Colon (tissue), 2 donors: ENCODE data around the gene LTBP1.

ENCODE experiments used
- FAIRE-seq: peaks from 2 replicates; lab custom pipeline; 2012; peaks lifted over from hg19 to GRCh38; lab: Jason Lieb, UNC
- donor health status: control.
- donor health status: control.

LTBP1 gene

DNA sequence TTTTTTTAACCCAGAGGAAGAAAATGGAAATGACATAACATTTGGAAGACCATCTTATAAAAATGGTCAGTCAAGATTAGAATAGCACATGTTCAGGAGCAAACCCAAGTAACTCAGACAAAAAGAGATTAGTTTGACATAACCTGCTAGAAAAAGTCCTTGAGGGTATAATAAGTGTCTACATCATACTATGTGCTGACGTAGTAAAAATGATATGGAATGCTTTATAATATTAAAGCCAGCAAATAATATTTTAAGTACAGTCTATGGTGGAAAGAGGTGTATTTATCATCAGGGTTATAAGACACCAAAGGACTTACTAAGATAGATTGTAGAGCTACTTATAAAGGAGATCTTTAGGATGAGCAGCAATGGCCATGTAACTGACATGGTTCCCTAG lies 169.0 kb downstream of the LTBP1 start:
- FAIRE-seq, result no peak

DNA sequence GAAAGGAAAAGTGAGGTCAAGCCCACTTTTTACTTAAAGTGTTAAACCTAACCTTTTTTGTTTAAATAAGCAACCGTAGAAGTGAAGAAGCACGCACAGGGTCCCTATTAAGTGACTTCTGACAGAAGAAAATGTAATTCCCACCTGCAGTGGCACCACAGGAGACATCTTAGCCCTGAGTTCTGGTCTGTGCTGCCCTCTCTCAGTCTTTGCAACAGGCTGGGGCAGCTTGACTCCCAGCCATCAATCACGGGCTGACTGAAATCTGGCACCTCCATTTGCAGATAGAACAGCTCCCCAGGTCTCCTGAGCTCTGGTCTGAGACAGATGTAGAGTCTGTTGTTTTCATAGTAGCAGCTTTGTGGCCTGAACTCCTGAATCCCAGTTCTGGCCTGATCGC lies 170.0 kb downstream of the LTBP1 start:
- no peak for FAIRE-seq

DNA sequence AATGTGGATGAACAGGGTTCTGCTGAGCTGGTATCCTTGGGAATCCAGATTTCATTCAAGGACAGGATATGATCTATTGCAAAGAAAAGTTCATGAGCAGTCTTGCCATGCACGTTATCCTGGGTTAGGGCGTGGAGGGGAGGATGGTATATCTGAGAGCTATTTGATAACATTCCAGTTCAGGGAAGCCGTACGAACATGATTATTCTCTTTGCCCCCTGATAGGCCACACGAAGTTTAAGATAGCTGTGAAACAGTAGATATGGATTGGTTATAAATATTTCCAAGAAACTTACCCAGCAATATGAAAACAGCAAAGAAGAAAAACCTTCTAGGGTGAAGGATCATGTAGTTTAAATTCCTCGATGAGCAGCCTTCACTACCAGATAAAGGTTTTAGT lies 171.9 kb downstream of the LTBP1 start:
- FAIRE-seq, result no peak

DNA sequence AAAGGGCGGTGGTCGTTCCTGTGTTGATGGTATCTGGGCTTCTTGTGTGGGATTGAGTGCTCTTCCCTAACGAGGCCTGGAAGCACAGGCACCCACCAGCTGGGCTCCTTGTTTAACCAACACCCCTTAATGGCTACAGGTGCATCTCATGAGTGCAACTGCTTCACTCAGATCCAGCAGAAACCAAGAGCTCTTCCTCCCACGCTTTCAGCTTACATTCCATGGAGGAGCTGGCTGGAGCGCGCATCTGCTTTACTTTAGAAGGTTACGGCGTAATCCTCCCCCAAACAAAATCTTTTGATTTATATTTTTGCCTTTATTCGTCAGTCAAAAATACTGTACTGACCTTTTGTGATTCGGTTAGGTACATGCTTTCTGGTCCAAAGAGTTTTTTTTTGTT lies 174.7 kb downstream of the LTBP1 start:
- no peak for FAIRE-seq

DNA sequence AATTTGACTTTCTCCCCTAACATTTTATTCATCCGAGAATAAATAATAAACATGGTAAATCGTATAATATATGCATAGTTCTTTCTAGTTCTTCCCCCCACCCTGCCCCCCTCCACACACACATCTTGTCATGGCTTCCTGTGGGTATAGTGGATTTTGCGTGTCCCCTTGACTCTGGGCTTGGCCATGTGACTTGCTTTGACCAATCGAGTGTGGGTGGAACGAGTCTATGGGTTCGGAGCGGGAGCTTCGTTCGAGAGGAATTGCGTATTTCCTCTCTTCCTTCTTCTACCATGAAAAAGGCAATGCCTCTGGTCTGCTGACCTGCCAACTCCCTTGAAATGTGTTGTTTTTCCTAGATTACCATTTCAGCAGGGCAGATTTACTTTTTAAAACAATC lies 175.2 kb downstream of the LTBP1 start:
- no peak for FAIRE-seq

DNA sequence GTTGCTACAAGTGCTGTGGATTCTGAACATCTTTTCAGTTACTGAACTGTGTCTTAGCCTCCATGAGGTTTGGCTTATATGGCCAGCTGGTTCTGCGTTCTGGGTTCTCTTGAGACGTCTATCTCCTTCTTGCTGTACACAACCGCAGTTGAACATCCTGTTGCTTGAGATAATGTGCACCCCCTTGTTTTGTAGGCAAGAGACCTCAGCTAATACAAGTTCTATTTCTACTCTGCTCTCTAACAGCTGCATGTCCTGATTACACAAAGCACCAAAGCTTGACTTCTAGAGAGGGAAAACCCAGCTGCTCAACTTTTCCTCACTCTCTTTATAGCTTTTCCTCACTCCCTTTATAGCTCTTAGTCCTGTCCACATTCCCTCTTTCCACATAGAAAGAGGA lies 176.0 kb downstream of the LTBP1 start:
- no peak for FAIRE-seq

DNA sequence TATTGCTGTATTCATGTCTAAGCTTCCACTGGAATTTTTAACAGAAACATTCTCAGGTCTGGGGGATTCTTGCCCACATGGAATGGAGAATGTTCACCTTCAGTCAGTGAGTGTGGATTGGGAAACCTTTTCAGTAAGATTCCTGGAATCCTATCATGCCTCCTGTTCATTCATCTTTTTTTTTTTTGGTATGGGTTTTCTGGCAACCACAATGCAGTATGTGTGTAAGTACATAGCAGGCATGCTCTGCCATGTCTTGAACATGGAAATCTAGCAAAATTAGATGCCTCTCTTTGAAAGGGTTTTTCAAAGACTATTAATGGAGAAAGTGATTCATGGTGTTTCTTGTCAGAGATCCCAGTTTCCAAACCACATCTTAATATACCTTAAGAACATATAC lies 176.5 kb downstream of the LTBP1 start:
- FAIRE-seq, result no peak

DNA sequence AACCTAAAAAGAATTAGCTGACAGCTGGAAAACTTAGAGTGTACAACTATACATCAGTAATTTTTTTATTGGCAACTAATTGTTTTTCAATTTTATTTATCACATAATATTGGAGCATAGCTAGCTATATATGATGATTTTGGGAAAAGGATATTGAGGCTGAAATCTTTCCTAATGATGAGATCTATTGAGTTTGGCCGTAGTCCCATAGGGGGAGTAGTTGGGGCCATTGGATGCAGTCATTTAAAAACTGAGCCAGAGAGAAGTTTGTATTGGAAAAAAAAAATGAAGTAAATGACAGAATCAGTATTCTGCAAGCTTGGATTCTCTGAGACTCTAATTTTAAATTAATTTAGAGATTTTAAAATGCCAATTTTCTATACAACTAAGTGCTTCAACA lies 179.8 kb downstream of the LTBP1 start:
- no peak for FAIRE-seq

DNA sequence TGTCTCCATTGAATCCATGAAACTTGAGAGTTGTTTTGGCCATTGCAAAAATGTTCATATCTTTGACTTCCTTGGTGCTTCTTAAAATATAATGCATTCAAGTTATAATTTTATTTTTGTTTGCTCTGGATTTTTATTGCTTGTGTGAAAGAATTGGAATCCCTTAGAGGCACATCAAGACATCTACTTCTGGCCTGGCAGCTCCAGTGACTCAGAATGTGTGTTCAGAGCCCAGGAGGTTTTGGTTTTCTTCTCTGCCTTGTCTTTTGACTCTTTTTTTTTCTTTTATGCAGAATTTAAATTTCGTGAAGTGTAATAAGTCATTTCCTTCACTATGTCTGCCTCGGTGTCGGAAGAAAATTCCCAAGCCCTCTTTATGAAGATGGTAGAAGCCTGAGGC lies 180.2 kb downstream of the LTBP1 start:
- no peak for FAIRE-seq

DNA sequence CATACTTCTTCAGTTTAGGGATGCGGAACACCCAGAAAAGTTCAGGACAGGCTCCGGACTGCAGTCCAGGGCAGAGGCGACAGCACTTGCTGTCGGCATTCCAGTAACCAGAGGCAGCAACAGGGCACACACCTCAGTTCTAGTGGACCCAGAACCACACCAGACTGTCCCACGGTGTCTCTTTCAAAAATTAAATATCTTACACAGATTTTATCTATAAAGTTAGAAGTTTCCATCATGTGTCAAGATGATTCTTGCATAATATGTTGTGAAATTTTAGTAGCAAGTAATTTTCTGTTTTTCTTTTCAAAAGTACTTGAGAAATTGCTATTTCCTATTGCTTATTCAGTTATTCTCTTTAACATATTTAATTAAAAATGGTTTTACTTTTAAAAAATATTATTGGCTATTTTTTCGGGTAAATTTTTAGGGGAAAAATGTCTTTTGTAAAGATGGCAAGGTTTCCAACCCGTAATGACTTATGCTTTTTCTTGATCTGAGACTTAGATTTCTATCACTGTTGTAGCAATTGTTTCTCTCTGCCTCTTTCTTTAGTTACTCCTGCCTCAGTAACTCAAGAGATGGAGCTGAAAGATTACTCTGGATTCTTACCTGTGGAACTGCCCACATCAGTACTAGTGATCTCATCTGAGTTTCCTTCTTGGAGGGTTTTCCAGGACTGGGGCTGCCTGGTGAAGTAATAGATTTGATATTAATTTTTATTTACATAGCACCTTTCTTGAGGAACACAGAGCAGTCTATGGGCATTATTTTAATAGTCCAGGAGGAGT lies 182.7 kb downstream of the LTBP1 start:
- FAIRE-seq, result no peak

DNA sequence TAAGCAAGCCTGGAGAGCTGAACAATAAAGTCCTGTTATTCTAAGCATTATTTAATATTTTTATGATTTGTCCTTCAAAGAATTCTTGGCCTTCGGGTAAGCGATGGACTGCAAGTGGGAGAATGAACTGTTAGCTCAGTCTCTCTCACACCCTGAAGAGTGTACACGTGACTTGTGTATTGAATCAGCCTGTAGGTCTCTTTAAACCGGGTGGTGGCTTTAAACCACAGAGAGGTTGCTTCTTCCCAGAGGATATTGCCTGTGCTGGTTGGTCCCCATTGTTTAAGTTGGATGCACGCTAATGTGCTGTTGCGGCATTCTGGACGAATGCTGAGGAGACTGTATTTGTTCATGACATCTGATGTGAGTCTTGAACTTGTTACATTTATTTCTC lies 183.3 kb downstream of the LTBP1 start:
- FAIRE-seq, result no peak

DNA sequence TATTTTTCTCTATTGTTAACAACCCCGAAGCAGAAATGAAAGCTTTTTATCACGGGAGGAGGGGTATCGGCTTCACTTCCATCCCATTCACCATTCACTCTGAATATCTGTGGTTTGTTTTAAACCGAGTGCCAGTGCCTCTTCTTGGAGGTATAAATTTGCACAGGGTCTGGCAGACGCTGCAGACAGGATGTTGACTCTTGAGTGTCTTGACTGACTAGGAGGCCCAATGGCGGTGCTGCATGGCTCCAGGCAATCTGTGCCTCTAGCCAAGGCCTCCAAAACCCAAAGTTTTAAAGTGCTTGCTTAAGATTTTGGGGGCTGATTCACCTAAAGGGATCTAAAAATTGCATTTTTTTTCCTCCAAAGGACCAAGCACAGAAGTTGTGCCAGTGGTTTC lies 183.8 kb downstream of the LTBP1 start:
- FAIRE-seq, result no peak

DNA sequence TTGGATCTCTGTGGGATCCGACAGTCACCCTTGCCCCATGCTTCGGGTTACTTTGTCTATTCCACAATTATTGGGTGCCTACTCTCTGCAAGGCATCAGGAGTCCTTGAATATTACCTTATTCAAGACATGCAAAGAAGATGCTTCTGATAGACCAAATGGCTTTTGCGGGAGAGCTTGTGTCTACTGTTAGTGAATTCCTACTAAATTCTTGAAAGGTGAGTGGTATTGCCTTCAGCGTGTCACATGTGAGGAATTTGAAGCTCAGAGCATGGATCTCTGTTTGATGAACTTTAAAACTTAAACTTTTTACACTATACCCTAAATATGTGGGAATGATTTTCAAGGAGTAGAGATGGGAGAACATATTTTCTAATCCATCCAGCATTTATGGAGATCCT lies 184.4 kb downstream of the LTBP1 start:
- no peak for FAIRE-seq

DNA sequence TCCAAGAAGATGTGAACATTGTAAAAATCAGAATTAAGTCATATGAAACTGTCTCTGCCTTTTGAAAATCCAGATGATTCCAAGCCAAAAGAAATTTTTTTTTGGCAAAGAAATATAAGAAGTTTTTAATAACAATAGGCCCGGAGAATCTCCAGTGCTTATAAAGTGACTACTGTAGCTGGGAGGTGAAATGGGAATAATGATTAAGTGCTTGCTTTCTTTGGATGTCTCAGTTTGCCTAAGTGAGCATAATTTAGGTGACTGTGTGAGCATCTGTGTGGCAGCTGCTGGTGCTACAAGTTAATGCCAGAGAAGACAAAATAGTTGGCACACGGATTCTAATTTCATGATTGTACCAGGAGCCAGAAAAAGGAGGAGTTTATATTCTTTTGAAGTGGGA lies 185.0 kb downstream of the LTBP1 start:
- no peak for FAIRE-seq

DNA sequence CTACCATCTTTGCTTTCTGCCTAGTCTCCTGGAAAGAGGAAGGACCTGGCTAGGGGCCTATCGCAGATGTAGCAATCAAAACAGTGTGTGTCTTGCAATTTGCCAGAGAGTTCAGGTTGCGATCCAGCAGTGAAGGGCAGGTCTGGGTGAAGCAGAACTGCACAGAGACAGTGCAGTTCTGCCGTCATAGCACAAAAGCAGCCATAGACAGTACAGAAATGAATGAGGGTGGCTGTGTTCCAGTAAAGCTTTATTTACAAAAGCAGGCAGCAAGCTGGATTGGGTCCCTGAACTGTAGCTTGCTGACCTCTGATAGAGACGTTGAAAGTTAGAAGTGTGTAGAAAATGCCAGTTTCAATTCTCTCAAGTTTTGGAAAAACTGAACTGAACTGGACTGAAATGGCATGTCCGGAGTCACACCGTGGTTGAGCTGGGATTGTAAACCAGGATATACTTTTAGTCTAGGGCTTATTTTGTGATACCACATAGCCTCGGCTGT lies 186.8 kb downstream of the LTBP1 start:
- no peak for FAIRE-seq

DNA sequence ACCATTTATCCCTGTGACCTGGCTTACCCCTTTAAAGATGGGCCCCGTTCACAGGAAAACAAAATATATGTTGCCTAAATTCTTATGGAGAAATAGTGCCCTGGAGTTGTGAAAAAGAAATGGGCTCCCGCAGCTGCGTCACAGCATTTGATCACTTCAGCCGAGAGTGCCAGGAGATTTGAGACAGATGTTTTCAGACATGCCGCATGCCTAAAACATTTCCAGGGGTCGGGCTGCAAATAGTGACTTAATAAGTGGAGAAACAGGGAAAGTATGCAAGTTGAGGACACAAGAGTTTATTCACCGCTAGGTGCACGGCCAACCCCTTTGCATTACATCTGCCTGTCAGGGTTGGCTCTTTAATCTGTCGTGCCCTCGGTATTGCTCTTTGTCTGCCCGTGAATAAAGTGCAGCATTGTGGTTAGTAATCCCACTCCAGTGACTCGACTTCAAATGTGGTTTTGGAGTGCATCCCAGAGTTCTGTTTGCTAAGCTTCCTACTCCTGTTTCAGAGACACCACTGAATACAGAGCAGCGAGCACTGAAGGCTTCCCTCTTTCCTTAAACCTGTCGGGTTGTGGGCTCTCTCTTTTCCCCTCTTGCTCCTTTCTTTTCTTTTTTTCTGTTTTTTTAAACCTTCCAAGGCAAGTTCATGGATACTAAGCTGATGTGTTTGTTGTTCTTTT lies 187.5 kb downstream of the LTBP1 start:
- no peak for FAIRE-seq

DNA sequence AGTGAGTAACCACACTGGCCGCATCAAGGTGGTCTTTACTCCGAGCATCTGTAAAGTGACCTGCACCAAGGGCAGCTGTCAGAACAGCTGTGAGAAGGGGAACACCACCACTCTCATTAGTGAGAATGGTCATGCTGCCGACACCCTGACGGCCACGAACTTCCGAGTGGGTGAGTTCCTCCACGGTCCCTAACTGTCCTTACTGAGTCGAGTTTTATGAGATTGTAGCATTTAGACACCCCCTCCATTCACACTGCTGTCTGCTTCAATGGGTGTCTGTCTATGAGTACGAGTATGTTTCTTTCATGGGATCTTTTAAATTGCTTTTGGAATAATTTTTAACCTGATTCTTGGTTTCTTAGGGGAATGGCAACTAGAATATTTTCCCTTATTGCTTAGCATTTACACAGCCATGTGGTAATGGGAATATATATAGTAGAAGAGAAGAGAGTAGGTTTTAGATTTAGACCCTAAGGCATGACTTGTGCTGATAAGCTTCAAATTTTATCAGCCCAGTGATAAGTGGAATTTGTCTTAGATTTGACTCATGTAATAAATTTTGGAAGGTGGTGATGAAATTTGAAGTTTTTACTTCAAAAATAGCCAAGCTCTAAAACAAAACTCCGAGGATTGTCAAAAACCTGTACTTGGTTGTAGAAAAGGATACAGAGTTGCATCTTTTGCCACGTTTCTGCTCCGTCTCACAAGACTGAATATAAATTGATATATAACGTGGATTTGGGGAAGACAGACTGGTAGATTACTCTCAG lies 188.2 kb downstream of the LTBP1 start:
- FAIRE-seq, result no peak

DNA sequence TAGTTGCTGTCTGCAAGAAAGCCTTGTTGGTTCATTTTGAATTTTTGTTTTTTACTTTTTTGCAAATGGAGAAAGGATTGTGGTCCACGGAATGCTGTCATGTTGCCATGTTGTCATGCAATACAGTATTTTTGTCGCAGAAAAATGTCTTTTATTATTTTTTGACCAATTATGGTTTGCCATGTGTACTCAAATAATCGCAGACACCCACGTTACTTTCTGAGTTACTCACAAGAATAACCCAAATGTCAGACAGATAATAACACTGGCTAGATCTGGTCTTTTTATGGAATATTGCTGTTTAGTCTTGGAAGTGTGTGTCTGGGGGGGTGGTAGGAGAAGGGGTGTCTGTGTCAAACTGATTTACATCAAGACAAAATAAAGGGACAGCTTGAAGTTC lies 188.9 kb downstream of the LTBP1 start:
- FAIRE-seq, result no peak

DNA sequence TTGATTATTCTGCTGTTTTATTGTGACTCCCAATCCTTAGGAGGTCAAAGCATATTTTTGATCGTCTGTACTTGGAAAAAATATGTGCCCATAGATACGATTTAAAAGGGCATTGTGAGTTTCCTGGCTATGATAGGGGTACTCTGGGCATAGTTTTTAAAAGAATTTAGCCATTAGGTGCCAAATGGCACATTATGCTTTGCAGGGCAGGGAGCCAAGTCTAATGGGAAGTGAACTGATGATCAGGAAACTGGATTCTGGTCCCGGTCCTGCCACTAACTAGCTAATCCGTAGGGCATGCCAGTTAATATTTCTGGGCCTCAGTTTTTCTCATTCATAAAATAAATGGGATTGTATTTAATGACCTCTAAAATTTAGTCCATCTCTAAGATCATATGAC lies 189.3 kb downstream of the LTBP1 start:
- FAIRE-seq, result no peak

DNA sequence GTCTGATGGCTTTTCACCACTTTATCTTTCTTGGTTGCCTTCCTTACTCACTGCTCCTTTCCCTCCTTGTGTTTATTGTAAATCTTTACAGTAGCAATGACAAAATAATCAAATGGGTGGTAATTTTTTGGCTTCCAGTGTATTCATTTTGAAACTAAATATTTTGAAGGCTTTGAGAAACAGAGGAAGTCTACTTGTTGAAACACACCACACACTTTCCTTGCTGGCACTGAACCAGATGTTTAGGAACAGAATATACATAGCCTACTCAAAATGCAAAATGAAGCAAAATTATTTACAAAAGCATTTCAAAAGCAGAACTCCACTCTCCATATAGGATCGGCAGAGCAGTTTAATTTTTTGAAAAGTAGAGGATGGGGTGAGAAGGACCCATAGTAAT lies 189.8 kb downstream of the LTBP1 start:
- FAIRE-seq, result no peak

DNA sequence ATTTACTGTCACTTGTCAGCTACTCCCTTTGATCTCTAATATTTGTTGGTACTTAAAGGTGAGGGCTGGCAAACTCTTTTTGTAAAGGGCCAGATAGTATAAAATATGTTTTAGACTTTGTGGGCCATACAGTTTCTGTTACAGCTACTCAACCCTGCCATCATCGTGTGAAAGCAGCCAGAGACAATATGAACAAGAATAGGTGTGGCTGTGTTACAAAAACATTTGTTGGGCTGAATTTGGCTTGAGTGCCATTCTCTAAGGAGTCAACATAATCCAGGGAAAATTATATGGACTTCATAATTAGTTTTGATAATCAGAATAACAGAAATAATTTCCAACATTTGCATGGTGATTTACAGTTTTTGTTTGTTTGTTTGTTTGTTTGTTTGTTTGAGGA lies 190.6 kb downstream of the LTBP1 start:
- FAIRE-seq, result no peak

DNA sequence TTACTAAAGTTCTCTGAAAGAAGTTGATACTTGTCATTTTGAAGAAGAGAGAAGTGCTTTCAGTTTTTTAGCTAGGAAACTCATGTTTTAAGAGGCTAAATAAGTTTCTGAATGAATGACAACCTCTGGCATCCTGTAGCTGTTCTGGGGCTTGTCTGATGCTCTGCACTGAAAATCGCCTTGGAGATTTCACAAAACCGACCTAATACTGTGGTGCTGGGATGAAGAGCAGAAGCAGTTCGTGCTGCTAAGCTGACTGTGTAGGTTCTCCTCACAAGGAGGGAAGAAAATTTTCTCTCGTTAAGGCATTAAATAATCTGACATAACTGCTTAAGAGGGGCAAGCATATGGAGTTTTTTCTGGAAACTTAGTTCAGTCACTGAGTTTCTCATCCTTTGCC lies 193.2 kb downstream of the LTBP1 start:
- no peak for FAIRE-seq

DNA sequence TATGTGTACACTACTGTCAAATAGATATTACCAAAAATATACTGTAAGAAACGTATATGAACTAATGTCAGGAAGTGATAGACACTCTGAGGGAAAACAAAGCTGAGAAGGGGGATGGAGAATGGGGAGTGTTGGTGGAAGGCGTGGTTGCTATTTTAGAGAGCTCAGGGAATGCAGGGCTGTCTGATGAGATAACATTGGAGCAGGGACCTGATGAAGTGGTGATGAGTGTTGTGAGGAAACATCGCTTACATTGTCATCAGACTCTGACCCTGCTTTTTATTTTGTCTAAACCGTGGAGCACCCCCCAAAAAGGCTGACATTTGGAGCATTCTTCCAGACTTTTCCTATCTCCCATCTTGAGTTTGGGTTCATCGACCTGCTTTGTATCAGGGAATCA lies 194.7 kb downstream of the LTBP1 start:
- FAIRE-seq, result no peak
